Naive B cell (primary cell): ENCODE results near the gene COL8A1. TPM values are rescaled to one million over a fixed set of nuclear protein-coding genes. Genes with fewer than 3 reads are reported as not detected.

Experiments used
- ATAC-seq, 2 donors: fragments of 150-1000 bp; cut with Tn5 transposase; 2 replicates each; pipeline ENCODE4 v1.10.0; 2021; ENCODE audit warnings: low read depth in 2 of 2, mild to moderate bottlenecking in 2 of 2, moderate library complexity in 2 of 2
- DNase-seq: peaks from one replicate; pipeline ENCODE4 v3.0.0; 2022
- H3K27ac Mint-ChIP-seq, 6 donors: one replicate each; pipeline ENCODE4 v1.8.0; 2020 to 2022; ENCODE audit warnings: mild to moderate bottlenecking in 6 of 6, mixed read lengths in 6 of 6, moderate library complexity in 5 of 6, inconsistent platforms in 2 of 6
- H3K27me3 Mint-ChIP-seq, 3 donors: one replicate each; pipeline ENCODE4 v1.8.0; 2021 to 2022; ENCODE audit warnings: mixed read lengths in 3 of 3, mild to moderate bottlenecking in 1 of 3
- H3K36me3 Mint-ChIP-seq, 2 donors: one replicate each; pipeline ENCODE4 v1.8.0; 2020 to 2022; ENCODE audit warnings: mixed read lengths in 2 of 2, inconsistent platforms in 1 of 2, mild to moderate bottlenecking in 1 of 2
- H3K4me1 Mint-ChIP-seq, 3 donors: one replicate each; pipeline ENCODE4 v1.8.0; 2020 to 2022; ENCODE audit warnings: mixed read lengths in 3 of 3, inconsistent platforms in 1 of 3, mild to moderate bottlenecking in 1 of 3, moderate library complexity in 1 of 3
- H3K4me3 Mint-ChIP-seq, 8 donors: one replicate each; pipeline ENCODE4 v1.8.0; 2020 to 2022; ENCODE audit warnings: mild to moderate bottlenecking in 8 of 8, mixed read lengths in 8 of 8, moderate library complexity in 8 of 8, inconsistent platforms in 2 of 8
- H3K9me3 Mint-ChIP-seq, 7 donors: one replicate each; pipeline ENCODE4 v1.8.0; 2020 to 2022; ENCODE audit warnings: mixed read lengths in 7 of 7, mild to moderate bottlenecking in 5 of 7, inconsistent platforms in 2 of 7, moderate library complexity in 1 of 7
- polyA plus RNA-seq, 6 donors: library from polyadenylated mRNA; unstranded; fragments of 300-500 nt; fragmentation: Illumina TruSeq; gene quantifications; one replicate each; pipeline ENCODE4 v1.2.3, GENCODE V29; 2021; ENCODE audit warnings: low read depth in 6 of 6

Gene COL8A1
- polyA plus RNA-seq, 6 donors from 2014 or later: not detected

DNA sequence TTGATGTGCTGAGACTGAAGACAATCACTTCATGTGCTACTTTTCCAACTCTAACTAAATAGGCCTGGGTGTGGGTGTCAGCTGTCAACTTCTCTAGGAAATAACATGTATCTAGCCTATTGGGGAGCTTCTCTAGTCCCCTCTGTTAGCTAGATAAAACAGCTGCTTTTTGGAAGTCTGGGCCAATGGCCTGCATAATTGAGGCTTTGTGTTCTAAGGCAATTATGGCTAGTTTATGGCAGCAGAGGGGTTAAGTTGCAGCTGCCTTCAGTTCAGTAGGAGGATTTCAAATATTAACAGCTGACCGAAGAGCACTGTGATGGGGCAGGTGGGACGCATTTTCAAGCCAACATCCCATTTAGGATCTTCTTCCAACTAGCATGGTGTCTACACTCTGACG lies 6.4 kb downstream of the COL8A1 start:
- Mint-ChIP-seq H3K27ac (no peak overlapping the region), H3K27me3 (peaks cover 14 to 23% (median 19%) of the 10 kb centered on the region in 3 donors), H3K36me3 (no peaks in the 10 kb centered on the region), H3K4me3 (no peak overlapping the region), H3K9me3 (no peaks in the 10 kb centered on the region), H3K4me1 (no peaks in the 10 kb centered on the region)
- no peak for DNase-seq
- no peak for ATAC-seq

DNA sequence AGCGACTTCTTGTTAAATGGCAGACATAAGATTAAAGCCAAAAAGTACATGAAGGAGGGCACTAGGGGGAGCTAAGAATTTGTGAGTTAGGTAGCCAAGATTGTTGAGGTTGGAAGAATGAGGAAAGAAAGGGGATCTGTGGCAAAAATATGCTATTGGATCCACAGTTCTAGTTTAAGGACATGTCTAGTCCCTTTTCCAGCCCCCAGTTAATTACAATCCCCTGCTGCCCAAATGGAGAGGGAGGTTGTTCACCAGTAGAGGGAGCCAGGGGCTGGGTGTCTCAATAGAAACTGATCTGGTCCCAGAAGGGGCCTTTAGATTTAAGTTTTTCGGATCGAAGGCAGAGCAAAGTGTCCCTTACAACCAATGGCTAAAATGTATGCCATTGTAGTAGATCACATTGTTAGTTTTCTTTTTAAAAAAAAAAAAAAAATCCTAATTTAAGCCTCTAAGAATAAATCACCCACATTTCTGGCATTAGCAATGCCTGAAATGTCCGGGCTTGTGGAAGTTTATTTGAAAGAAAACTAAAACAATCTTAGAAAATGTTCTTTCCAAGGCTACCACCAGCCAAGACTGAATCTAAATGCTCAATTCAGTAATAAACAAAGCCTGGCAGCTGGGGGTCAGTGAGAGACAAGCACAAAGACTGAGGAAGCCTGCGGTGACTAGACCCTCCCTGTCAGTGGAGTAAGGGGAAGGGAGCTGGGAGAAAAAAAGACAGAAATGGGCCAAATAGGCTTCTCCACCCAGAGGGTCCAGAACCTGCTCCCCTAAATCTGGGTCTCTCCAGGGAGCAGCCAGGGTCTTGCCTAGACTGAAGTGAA lies 7.1 kb downstream of the COL8A1 start:
- no peak for ATAC-seq
- Mint-ChIP-seq H3K4me3 (no peak overlapping the region), H3K36me3 (no peaks in the 10 kb centered on the region), H3K9me3 (no peaks in the 10 kb centered on the region), H3K4me1 (no peaks in the 10 kb centered on the region), H3K27ac (peak overlapping the region in 1 of 6 donors; percentile 10), H3K27me3 (peaks cover 9 to 24% (median 17%) of the 10 kb centered on the region in 3 donors)
- no peak for DNase-seq

DNA sequence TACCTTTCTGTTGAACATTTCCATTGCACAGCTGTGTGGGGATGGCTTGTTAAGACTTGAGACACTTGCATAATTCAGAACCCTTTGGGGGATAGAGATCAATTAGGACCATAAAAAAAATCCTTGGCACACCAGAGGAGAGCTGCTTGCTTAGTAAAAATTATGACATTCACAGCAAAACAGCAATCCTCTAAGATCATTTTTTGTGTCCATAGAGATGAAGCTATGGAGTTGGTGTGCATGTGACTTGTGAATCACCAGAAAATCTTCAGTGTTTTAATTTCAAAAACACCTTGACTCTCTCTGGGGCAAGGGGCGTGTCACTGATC lies 7.7 kb downstream of the COL8A1 start:
- Mint-ChIP-seq H3K36me3 (no peaks in the 10 kb centered on the region), H3K27ac (no peak overlapping the region), H3K4me1 (no peaks in the 10 kb centered on the region), H3K27me3 (peaks cover 5 to 18% (median 11%) of the 10 kb centered on the region in 3 donors), H3K9me3 (no peaks in the 10 kb centered on the region), H3K4me3 (no peak overlapping the region)
- ATAC-seq (no peak), DNase-seq (no peak)

DNA sequence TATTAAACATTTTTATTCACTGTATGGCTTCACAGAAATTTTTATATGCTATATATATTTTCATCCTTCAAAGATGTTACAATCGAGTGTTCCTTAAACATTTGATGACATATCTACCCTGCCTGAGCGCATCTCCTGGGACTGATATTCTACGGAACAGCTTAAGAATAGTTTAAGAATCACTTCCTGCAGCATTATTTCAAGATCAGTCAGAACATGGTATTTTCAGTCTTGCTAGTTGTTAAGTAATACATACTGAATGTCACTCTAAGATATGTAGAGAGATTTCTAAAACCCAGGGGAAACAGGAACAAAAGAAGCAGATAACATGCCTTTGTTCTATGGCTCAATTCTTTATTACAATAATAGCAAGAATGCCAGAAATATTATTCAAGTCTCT lies 8.7 kb downstream of the COL8A1 start:
- Mint-ChIP-seq H3K9me3 (no peaks in the 10 kb centered on the region), H3K27me3 (peaks cover 4 to 9% (median 5%) of the 10 kb centered on the region in 3 donors), H3K4me3 (no peak overlapping the region), H3K36me3 (no peaks in the 10 kb centered on the region), H3K4me1 (no peaks in the 10 kb centered on the region), H3K27ac (no peak overlapping the region)
- ATAC-seq (no peak), DNase-seq (no peak)

DNA sequence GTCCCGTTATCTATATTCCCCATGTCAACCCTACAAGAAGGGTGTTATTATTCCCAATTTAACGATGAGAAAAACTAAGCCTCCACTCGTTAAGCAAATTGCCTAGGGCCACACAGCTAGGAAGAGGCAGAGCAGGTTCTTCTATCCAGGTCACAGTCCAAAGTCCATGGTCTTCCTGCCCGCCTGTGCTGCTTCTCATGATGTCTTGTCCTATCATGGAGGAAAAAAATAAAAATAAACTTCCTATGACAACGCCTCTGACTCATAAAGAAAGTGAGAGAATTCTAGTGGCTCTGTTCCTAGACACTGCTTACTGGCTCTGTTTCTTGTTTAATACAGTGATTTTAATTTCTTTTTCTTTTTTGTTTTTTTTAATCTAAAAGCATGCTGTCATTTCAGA lies 9.7 kb downstream of the COL8A1 start:
- Mint-ChIP-seq H3K27me3 (peaks cover 4 to 9% (median 5%) of the 10 kb centered on the region in 3 donors), H3K27ac (no peak overlapping the region)
- no peak for ATAC-seq

DNA sequence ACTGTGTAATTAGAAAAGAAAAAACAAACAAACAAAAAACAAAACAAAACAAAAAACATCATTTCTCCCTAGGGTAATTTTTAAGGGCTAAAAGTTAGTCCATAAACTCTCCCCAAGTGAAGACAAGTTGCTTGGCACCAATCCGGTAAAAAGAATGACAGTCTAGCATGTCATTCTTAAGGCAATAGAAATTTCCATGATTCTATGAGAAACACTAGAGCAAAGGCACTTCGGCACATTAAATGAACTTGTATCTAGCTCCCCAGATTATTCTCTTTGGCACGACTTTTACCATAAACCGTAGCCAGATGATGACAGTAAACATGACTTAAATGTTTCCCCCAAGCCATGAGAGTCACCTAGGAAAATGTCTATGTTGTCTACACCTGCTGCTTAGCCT lies 10.1 kb downstream of the COL8A1 start:
- H3K4me3 Mint-ChIP-seq: no peak overlapping the region
- DNase-seq (no peak), ATAC-seq (no peak)
- no peaks in the 10 kb centered on the region for H3K9me3 Mint-ChIP-seq
- no peaks in the 10 kb centered on the region for H3K36me3 Mint-ChIP-seq
- no peaks in the 10 kb centered on the region for H3K4me1 Mint-ChIP-seq
- peaks cover 4 to 9% (median 5%) of the 10 kb centered on the region in 3 donors for H3K27me3 Mint-ChIP-seq
- no peak overlapping the region for H3K27ac Mint-ChIP-seq

More for the DNA sequence above, 9.7 kb downstream of the COL8A1 start:
- Mint-ChIP-seq H3K4me3 (no peak overlapping the region), H3K36me3 (no peaks in the 10 kb centered on the region), H3K4me1 (no peaks in the 10 kb centered on the region), H3K9me3 (no peaks in the 10 kb centered on the region)
- DNase-seq: no peak

DNA sequence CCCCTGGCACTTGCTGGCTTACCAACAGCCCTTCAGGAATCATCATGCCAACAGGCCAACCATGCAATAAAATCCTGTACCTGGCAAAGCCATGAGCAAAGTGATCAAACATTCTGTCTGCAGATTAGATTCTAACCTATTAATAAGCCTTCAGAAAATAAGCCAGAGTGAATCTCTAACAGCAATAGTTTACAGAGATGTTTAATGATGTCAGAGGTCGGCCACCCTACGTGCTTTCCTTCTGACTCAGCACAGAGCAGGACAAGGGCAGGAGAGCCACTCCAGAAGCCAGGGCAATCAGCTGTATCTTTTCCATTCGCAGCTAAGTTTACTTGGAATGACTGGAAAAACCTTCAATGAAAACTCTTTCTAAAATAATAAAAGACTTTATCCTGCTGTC lies 13.1 kb downstream of the COL8A1 start:
- no peak overlapping the region for H3K4me3 Mint-ChIP-seq
- H3K4me1 Mint-ChIP-seq: no peaks in the 10 kb centered on the region
- DNase-seq: no peak
- H3K36me3 Mint-ChIP-seq: no peaks in the 10 kb centered on the region
- H3K27ac Mint-ChIP-seq: no peak overlapping the region
- H3K27me3 Mint-ChIP-seq: peaks cover 0 to 9% (median 5%) of the 10 kb centered on the region in 3 donors
- H3K9me3 Mint-ChIP-seq: no peaks in the 10 kb centered on the region
- ATAC-seq: no peak

DNA sequence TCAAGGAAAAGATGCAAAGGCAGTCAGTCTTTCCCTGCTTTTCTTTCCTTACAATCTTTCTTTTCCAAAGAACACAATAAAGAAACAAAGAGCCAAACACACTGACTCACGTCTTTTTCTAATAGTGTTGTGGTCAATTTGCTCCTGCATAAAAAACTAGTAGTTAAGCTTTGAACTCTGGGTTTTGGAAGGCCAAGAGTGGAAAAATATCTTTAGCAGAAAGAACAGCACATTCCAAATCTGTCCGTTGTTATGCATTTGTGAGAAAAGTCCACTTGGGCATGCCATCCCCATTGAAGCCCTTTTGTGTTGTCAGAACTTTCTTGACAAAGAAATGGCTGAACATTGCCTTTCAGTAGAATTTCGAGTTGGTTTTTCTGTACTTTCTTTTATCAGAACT lies 18.2 kb downstream of the COL8A1 start:
- Mint-ChIP-seq H3K27me3 (peaks cover 1 to 8% (median 5%) of the 10 kb centered on the region in 3 donors), H3K4me3 (no peak overlapping the region), H3K4me1 (no peaks in the 10 kb centered on the region), H3K36me3 (no peaks in the 10 kb centered on the region), H3K9me3 (peaks cover 0 to 6% (median 0%) of the 10 kb centered on the region in 7 donors), H3K27ac (no peak overlapping the region)
- ATAC-seq (no peak), DNase-seq (no peak)

GRCh38 chr3:99658274-99658673 lies 19.9 kb downstream of the COL8A1 start:
- Mint-ChIP-seq H3K27me3 (peaks cover 5 to 8% (median 5%) of the 10 kb centered on the region in 3 donors), H3K36me3 (no peaks in the 10 kb centered on the region), H3K27ac (no peak overlapping the region), H3K4me3 (no peak overlapping the region), H3K4me1 (no peaks in the 10 kb centered on the region), H3K9me3 (peaks cover 0 to 6% (median 0%) of the 10 kb centered on the region in 7 donors)
- DNase-seq: no peak
- ATAC-seq: no peak

DNA sequence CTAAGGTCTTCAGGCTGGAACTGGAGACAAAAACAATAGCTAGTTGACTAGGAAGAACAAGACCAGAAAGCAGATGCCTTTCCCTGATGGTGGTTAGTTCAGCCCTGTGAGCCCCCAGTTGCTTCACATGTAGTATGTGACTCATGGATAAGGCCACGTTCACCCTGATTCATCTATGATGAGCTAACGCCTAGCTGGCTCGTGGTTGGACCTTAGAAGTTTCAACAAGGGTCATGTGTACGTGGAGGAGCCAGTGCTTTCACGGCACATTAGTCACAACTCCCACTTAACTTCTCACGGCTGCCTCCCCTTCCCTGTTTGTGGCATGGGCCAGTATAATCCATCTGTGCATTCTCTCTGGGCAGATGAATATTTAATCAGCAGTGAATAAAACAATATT lies 20.6 kb downstream of the COL8A1 start:
- no peak overlapping the region for H3K4me3 Mint-ChIP-seq
- no peak for DNase-seq
- H3K27me3 Mint-ChIP-seq: peaks cover 5 to 8% (median 5%) of the 10 kb centered on the region in 3 donors
- peaks cover 0 to 6% (median 0%) of the 10 kb centered on the region in 7 donors for H3K9me3 Mint-ChIP-seq
- no peak overlapping the region for H3K27ac Mint-ChIP-seq
- H3K36me3 Mint-ChIP-seq: no peaks in the 10 kb centered on the region
- H3K4me1 Mint-ChIP-seq: no peaks in the 10 kb centered on the region
- ATAC-seq: no peak

GRCh38 chr3:99659951-99660350 lies 21.6 kb downstream of the COL8A1 start:
- Mint-ChIP-seq H3K9me3 (peaks cover 0 to 6% (median 0%) of the 10 kb centered on the region in 7 donors), H3K4me3 (no peak overlapping the region), H3K27ac (no peak overlapping the region), H3K36me3 (no peaks in the 10 kb centered on the region), H3K4me1 (no peaks in the 10 kb centered on the region), H3K27me3 (peaks cover 3 to 8% (median 5%) of the 10 kb centered on the region in 3 donors)
- DNase-seq (no peak), ATAC-seq (no peak)

DNA sequence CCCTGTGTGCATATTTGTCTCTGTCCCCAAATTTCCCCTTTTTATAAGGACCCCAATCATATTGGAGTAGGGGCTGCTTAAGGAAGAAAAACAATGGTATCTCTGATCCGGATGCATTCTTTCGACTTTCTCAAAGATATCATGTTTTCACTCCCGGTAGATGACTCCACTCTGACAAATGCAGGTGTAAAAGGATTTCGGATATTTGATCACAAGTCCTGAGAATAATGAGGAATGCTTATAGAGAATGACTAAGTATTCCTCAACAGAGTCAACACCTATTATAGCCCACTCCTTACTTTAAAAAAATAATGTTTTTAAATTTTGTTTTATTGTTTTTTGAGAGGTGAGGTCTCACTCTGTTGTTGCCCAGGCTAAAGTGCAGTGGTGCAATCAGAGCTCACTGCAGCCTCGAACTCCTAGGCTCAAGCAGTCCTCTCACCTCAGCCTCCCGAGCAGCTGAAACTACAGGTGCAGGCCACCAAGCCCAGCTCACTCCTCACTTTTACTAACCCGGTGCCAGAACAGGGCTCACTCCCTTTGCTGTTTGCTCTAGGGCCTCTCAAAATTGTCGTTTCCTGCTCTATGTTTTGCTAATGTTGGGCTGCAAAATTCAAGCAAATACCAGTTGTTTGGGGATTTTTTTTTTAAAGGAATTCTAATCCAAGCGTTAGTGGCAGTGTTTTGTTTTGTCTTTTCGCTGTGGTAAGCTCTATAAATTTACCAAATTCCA lies 24.6 kb downstream of the COL8A1 start:
- Mint-ChIP-seq H3K27me3 (peaks cover 0 to 8% (median 5%) of the 10 kb centered on the region in 3 donors), H3K9me3 (peaks cover 0 to 4% (median 0%) of the 10 kb centered on the region in 7 donors), H3K36me3 (no peaks in the 10 kb centered on the region), H3K4me3 (no peak overlapping the region), H3K4me1 (no peaks in the 10 kb centered on the region), H3K27ac (no peak overlapping the region)
- no peak for DNase-seq
- ATAC-seq: no peak

- Mint-ChIP-seq H3K4me3 (no peak overlapping the region), H3K27me3 (peaks cover 0 to 8% (median 5%) of the 10 kb centered on the region in 3 donors), H3K9me3 (peaks cover 0 to 3% (median 0%) of the 10 kb centered on the region in 7 donors), H3K4me1 (no peaks in the 10 kb centered on the region), H3K36me3 (no peaks in the 10 kb centered on the region), H3K27ac (no peak overlapping the region)
- ATAC-seq (no peak), DNase-seq (no peak)
These were observed 25.6 kb downstream of the COL8A1 start for GRCh38 chr3:99663977-99664376.

- H3K4me1 Mint-ChIP-seq: no peaks in the 10 kb centered on the region
- ATAC-seq (no peak), DNase-seq (no peak)
- H3K36me3 Mint-ChIP-seq: no peaks in the 10 kb centered on the region
- peaks cover 0 to 2% (median 0%) of the 10 kb centered on the region in 7 donors for H3K9me3 Mint-ChIP-seq
- H3K27ac Mint-ChIP-seq: no peak overlapping the region
- no peak overlapping the region for H3K4me3 Mint-ChIP-seq
- H3K27me3 Mint-ChIP-seq: peaks cover 0 to 10% (median 3%) of the 10 kb centered on the region in 3 donors
These were observed 26.6 kb downstream of the COL8A1 start for GRCh38 chr3:99665017-99665416.
